GM10847 (cell line): ENCODE results near the gene HAUS8.

Source experiments
- POLR2A ChIP-seq: IDR thresholded peaks from 2 replicates; pipeline ENCODE4 v1.6.1; 2011; ENCODE audit not compliant: insufficient read length; ENCODE audit errors: extremely low read depth

HAUS8 gene

DNA sequence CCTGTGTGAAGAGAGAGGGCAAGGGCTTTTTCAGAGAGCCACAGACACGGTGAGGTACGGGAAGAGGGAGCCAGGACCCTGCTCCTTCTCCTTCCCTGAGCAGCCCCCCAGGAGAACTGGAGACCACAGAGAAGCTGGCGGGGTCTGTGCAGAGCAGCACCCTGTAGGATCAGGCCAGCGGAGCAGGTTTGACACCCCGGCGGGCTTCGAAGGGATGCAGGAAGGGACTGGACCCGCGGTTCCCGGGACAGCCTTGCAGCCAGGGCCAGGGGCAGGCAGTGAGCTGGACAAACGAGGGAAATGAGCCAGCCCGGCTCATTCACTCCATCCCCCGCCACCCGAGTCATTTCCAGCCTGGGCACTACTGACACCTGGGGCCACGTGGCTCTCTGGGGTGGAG lies 70.9 kb downstream of the HAUS8 start:
- TF ChIP-seq POLR2A, result no peak

DNA sequence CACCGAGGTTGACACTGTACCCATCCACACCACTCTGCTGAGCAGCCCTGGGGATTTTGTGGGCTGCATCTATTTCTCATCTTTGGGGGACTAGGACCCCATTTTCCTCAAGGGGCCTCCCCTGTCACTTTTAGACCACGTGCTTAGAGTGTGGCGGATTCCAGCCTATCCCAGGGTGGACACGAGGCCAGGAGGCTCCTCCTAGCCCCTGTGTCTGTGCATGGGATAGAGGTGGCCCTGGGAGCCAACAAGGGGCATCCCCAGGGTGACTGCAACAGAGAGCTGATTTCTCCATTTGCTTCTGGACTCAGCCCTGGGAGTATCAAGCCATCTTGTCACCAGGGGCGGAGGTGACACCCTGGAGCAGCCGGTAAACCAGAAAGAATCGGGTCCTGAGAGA lies 72.8 kb downstream of the HAUS8 start:
- TF ChIP-seq POLR2A, result no peak

DNA sequence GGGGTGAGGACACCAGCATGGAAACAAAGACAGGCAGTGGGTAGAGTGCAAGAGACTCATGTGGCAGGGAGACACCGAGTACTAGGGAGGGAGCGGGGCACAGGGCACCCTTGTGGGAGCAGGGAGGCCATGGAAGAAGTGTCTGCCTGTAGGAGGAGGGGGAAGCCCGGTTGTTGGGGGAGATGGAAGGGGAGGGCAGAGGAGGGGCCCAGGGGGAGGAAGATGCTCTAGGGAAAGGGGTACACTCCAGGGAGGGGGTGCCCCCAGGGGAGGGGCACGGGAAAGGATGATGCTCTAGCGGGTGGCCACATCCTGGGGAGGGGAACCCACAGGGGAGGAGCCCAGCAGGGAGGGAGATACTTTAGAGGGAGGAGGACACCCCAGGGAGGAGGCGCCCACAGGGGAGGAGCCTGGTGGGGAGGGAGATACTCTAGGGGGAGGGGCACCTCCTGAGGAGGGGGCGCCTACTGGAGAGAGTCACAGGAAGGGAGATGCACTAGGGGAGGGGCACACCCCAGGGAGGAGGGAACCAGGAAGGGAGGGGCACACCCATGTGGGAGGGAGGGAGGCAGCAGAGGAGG lies 73.6 kb downstream of the HAUS8 start:
- TF ChIP-seq POLR2A, result no peak
